Activated CD8-positive, alpha-beta memory T cell treated with anti-CD3 and anti-CD28 coated beads, Interleukin-2, amount 10 ng/mL, durations not matched to agents 7 days and 5 days (primary cell): ENCODE measurements around the gene ADAM12. TPM values are rescaled to one million over a fixed set of nuclear protein-coding genes. Genes with fewer than 3 reads are reported as not detected.

ENCODE experiments used
- ATAC-seq: fragments of 150-1000 bp; cut with Tn5 transposase; one replicate; pipeline ENCODE4 v1.10.0; 2021; ENCODE audit warnings: moderate library complexity
- CTCF ChIA-PET: fragments of 350-600 bp; sonication (Branson Sonifier 250); formaldehyde crosslinking; loops from one replicate; lab custom pipeline; 2021; ENCODE audit warnings: antibody characterized with exemption; lab: Charles Lee
- DNase-seq: peaks from one replicate; pipeline ENCODE4 v3.0.0-alpha.2; 2020
- H3K27ac Mint-ChIP-seq: one replicate; pipeline ENCODE4 v1.8.0; 2021; ENCODE audit warnings: mild to moderate bottlenecking, mixed read lengths
- H3K27me3 Mint-ChIP-seq: one replicate; pipeline ENCODE4 v1.8.0; 2021; ENCODE audit warnings: mixed read lengths
- H3K36me3 Mint-ChIP-seq: one replicate; pipeline ENCODE4 v1.8.0; 2021; ENCODE audit warnings: mild to moderate bottlenecking, mixed read lengths
- H3K4me1 Mint-ChIP-seq: one replicate; pipeline ENCODE4 v1.8.0; 2021; ENCODE audit warnings: mixed read lengths
- H3K4me3 Mint-ChIP-seq: one replicate; pipeline ENCODE4 v1.8.0; 2021; ENCODE audit warnings: mild to moderate bottlenecking, moderate library complexity, mixed read lengths
- H3K9me3 Mint-ChIP-seq: one replicate; pipeline ENCODE4 v1.8.0; 2022; ENCODE audit warnings: low read depth, mixed read lengths
- total RNA-seq, 2 experiments: library from RNA; stranded (reverse); gene quantifications; one replicate each; pipeline ENCODE4 v1.2.3, GENCODE V29; 2021

The ADAM12 gene
- total RNA-seq, 2 experiments from 2014 or later: 0.67 TPM; not detected in 1

DNA sequence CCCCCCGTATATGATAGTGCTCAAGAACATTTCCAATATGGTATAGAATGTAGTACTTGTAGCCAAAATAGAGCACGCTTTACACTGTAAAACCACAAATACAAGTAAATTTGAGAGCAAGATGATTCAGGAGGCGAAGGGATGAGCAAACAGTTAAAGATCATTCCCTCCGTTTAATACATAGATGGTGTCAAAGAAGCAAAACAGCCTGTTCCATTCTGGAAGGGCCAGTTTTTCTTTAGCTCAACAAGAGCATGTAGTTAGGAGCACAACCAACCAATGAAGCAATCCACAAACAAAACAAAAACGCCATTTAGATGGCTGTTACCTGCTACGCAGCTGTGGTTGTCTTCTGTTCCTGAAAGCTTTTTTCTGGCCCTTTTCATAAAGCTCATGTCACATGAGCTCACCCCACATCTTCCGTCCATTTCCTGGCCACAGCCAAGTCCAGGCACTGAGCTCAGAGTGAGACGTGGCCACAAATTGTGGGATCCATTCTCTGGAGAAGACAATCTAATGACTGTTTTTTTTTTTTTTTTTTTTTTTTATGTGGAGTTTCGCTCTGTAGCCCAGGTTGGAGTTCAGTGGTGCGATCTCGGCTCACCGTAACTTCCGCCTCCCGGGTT, 306.3 kb downstream of the ADAM12 start:
- no peaks in the 10 kb centered on the region for H3K36me3 Mint-ChIP-seq
- ATAC-seq: no peak
- H3K4me1 Mint-ChIP-seq: no peaks in the 10 kb centered on the region
- peaks cover 2% of the 10 kb centered on the region for H3K9me3 Mint-ChIP-seq
- no peaks in the 10 kb centered on the region for H3K27me3 Mint-ChIP-seq
- no peak for DNase-seq
- no peak overlapping the region for H3K4me3 Mint-ChIP-seq
- CTCF ChIA-PET: no interaction called here
- H3K27ac Mint-ChIP-seq: no peak overlapping the region

DNA sequence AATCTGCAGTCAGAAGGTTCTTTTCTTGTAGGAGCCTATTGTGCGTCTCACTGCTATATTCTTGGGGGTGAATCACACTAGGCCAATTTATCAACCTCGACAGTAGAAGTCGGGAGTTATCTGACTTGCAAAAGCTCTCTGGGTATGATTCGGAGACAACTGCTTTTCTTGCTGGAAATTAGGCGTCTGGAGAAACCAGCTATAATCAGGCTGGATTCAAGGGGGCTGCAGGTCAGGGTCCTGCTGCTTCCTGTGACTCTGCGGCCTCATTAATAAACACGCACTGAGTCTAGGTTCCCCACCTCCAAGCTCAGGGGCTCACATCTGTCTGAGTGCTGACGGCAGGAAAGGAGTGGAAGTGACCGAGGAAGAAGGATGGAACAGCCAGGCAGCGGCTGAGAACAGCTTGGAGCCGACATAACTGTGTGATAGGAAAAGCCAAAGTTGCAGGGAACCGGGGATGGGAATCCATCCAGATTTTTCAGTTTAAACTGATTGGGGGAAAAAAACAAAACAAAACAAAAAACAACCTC, 307.3 kb downstream of the ADAM12 start:
- Mint-ChIP-seq H3K4me3 (no peak overlapping the region), H3K36me3 (no peaks in the 10 kb centered on the region), H3K4me1 (no peaks in the 10 kb centered on the region), H3K27me3 (no peaks in the 10 kb centered on the region), H3K27ac (no peak overlapping the region), H3K9me3 (peaks cover 2% of the 10 kb centered on the region)
- CTCF ChIA-PET: no interaction called here
- ATAC-seq (no peak), DNase-seq (no peak)

DNA sequence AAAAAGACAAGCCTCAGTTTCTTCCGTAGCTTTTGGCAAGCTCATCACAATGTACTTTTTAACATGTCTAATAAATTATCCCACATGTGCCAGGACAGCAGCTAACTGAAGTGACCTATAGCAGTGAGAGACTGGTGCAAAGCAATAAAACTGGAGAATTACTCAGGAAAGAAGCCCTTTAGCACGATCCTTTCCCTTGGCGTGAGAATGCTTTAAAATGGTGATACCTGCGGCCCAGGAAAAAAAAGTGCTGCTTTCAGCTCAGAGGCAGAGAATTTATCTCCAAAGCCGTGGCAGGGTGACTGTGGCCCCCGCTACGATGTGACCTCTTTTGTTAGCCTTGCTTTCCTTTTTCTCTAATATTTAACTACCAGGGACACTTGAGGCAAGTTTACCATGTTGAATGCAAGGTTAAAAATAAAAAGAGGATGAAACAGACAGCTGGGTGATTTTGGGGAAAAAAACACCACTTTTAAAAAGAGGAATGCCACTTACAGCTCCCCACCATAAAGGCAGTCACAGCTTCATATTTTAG, 307.9 kb downstream of the ADAM12 start:
- Mint-ChIP-seq H3K36me3 (no peaks in the 10 kb centered on the region), H3K4me1 (no peaks in the 10 kb centered on the region)

DNA sequence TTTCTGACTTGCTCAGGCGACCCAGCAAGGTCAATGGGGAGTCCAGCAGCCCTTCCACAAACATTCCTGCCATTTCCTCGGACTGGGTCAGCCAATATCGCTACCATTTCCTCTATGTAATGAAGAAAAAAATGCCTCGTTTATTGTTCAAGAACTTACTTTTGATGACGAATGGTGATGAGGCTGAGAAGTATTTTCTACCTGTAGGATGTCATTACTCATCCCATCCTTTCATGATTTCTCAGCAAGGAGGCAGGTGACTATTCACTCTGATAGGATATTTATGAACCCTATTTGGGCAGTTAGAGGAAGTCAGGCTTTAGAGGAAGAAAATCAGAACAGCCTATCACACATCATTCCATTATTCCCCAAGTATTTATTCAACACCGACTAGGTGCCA, 313.3 kb downstream of the ADAM12 start:
- CTCF ChIA-PET: no interaction called here
- H3K27ac Mint-ChIP-seq: no peak overlapping the region

More for the DNA sequence above, 307.9 kb downstream of the ADAM12 start:
- Mint-ChIP-seq H3K4me3 (no peak overlapping the region), H3K27me3 (no peaks in the 10 kb centered on the region), H3K27ac (no peak overlapping the region), H3K9me3 (peaks cover 2% of the 10 kb centered on the region)
- no peak for DNase-seq
- CTCF ChIA-PET: no interaction called here
- no peak for ATAC-seq

DNA sequence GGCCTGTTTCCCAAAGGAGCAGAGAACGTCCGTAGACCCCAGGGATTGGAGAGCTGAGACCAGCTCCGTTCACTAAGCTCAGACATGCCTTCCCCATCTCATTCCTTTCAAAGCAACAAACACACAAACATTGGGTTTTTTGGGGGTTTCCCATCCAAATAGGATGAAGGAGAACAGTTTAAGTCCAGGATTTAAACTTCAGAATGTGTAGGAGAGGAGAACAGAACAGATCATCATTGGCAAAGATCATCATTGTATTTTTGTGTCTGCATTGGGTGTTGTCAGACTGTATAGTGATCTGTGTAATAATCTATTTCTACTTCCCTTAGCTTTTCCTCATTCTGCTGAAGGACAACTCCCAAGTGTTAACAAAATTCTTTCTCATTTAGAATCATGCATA, 314.0 kb downstream of the ADAM12 start:
- no peaks in the 10 kb centered on the region for H3K9me3 Mint-ChIP-seq
- H3K36me3 Mint-ChIP-seq: no peaks in the 10 kb centered on the region
- CTCF ChIA-PET: no interaction called here
- H3K4me3 Mint-ChIP-seq: no peak overlapping the region
- no peaks in the 10 kb centered on the region for H3K27me3 Mint-ChIP-seq
- ATAC-seq: no peak
- H3K27ac Mint-ChIP-seq: no peak overlapping the region
- no peaks in the 10 kb centered on the region for H3K4me1 Mint-ChIP-seq
- DNase-seq: no peak

More for the DNA sequence above, 313.3 kb downstream of the ADAM12 start:
- Mint-ChIP-seq H3K36me3 (no peaks in the 10 kb centered on the region), H3K4me1 (no peaks in the 10 kb centered on the region), H3K27me3 (no peaks in the 10 kb centered on the region), H3K9me3 (no peaks in the 10 kb centered on the region), H3K4me3 (no peak overlapping the region)
- no peak for DNase-seq
- no peak for ATAC-seq

DNA sequence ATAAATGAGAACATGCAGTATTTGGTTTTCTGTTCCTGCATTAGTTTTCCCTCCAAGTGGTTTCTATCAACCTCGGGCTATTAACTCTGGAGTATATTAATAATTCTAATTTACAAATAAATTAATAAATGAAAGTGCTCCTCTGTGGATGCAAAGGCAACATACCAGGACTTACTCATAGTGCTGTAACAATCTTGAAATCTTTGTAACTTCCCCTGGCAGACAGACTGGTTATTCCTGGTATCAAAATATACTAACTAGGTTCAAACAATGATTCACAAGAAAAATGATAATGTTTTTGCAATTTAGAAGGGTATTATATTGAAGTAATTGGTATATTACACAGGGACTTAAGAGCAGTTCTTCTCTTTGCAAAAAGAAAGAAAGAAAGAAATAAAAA, 314.7 kb downstream of the ADAM12 start:
- ATAC-seq (no peak), DNase-seq (no peak)
- Mint-ChIP-seq H3K9me3 (no peaks in the 10 kb centered on the region), H3K36me3 (no peaks in the 10 kb centered on the region), H3K27ac (no peak overlapping the region), H3K27me3 (no peaks in the 10 kb centered on the region), H3K4me1 (no peaks in the 10 kb centered on the region), H3K4me3 (no peak overlapping the region)
- CTCF ChIA-PET: no interaction called here

DNA sequence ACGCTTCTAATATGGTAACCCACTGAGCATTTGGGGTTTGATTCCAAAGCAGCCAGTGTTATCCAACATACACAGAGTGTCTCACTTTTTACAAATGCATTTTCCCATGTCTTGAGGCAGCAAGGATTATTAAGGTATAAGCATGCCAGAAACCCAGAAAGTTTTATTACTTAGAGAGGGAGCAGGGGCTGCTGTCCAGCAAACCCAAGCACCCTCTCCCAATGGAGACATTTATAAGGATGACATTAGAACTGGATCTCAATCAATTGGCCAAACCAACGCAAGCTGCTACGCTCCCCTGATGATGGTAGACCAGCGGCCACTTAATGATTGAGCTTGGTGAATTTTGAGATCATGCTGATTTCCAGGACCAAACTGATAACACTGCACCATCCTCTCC, 315.7 kb downstream of the ADAM12 start:
- no peaks in the 10 kb centered on the region for H3K36me3 Mint-ChIP-seq
- DNase-seq (no peak), ATAC-seq (no peak)
- no peaks in the 10 kb centered on the region for H3K27me3 Mint-ChIP-seq
- CTCF ChIA-PET: no interaction called here
- H3K9me3 Mint-ChIP-seq: no peaks in the 10 kb centered on the region
- no peak overlapping the region for H3K4me3 Mint-ChIP-seq
- H3K4me1 Mint-ChIP-seq: no peaks in the 10 kb centered on the region
- no peak overlapping the region for H3K27ac Mint-ChIP-seq

DNA sequence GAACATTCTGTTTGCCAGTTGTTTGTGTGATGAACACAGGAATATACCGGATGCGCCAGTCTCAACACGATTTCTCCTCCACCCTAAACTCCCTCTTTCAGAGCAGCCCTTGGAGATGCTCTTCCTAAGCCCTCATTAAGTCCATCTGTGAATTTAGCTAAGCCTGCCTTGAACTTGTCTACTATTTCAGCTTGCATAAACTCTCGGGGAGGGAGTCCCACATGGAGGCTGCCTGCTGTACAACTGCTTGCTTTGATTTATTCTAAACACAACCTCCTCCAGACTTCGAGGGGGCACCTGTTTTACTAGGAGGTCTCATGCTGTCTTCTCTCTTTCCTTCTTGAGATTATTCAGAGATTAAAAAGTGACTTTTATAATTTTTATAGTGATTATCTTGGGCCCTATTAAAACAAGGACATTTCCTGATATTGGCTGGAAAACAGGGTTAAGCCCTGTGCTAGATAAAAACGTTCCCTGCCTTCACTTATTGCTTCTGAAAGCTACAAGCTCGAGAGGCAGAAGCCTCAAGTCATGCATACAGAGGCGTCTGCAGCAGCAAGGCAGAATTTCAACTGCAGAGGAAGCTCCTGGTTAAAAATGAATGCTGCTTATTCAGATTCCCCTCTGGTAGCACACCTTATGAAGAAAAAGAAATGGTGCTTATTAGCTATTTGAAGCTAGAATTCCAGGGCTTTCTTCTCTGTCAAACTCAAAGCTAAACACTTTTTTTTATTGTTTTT, 317.6 kb downstream of the ADAM12 start:
- CTCF ChIA-PET: no interaction called here
- DNase-seq (no peak), ATAC-seq (no peak)
- H3K36me3 Mint-ChIP-seq: no peaks in the 10 kb centered on the region
- no peaks in the 10 kb centered on the region for H3K27me3 Mint-ChIP-seq
- H3K9me3 Mint-ChIP-seq: no peaks in the 10 kb centered on the region
- no peaks in the 10 kb centered on the region for H3K4me1 Mint-ChIP-seq
- no peak overlapping the region for H3K27ac Mint-ChIP-seq
- no peak overlapping the region for H3K4me3 Mint-ChIP-seq

DNA sequence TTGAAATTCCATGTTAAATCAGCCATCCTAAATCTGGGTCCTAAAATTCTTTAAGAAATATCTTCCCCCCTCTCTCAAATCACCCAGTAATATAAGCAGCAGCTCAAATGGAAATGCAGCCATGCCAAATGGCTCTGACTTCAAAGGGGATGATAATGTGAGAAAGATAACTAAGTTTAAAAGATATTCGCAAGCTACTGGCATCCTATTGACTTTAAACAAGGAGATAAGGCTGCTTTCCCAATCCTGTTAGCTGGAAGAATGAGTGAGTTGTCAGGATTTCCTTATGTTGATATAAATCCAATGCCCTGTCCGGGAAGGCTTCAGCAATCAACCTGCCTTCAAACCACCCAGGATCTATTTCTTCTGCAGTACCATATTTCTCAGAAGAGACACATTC, 320.0 kb downstream of the ADAM12 start:
- DNase-seq (no peak), ATAC-seq (no peak)

DNA sequence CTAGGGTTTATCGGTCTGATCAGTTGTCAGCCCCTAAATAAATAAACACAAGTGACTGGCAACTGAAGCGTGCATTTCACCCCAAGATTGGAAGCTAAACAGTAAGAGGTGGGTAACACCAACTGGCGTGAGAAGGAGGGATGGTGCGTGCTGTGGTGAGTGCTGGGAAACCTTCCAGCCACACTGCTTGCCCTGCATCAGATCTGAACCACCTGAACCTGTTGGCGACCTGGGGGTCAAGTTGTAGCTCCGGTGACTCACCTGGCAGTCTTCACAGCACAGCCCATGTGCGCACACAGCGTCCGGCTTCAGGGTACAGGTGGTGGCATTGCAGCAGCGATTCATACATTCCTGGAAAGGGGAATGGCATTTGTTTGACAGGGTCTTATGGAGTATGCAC, 321.8 kb downstream of the ADAM12 start:
- no peaks in the 10 kb centered on the region for H3K9me3 Mint-ChIP-seq
- no peaks in the 10 kb centered on the region for H3K36me3 Mint-ChIP-seq
- CTCF ChIA-PET: no interaction called here
- no peak overlapping the region for H3K27ac Mint-ChIP-seq
- H3K27me3 Mint-ChIP-seq: no peaks in the 10 kb centered on the region
- ATAC-seq (no peak), DNase-seq (no peak)
- H3K4me1 Mint-ChIP-seq: no peaks in the 10 kb centered on the region
- H3K4me3 Mint-ChIP-seq: no peak overlapping the region

More for the DNA sequence above, 320.0 kb downstream of the ADAM12 start:
- no peaks in the 10 kb centered on the region for H3K36me3 Mint-ChIP-seq
- H3K27me3 Mint-ChIP-seq: no peaks in the 10 kb centered on the region
- H3K4me3 Mint-ChIP-seq: no peak overlapping the region
- H3K4me1 Mint-ChIP-seq: no peaks in the 10 kb centered on the region
- CTCF ChIA-PET: no interaction called here
- H3K9me3 Mint-ChIP-seq: no peaks in the 10 kb centered on the region
- no peak overlapping the region for H3K27ac Mint-ChIP-seq

DNA sequence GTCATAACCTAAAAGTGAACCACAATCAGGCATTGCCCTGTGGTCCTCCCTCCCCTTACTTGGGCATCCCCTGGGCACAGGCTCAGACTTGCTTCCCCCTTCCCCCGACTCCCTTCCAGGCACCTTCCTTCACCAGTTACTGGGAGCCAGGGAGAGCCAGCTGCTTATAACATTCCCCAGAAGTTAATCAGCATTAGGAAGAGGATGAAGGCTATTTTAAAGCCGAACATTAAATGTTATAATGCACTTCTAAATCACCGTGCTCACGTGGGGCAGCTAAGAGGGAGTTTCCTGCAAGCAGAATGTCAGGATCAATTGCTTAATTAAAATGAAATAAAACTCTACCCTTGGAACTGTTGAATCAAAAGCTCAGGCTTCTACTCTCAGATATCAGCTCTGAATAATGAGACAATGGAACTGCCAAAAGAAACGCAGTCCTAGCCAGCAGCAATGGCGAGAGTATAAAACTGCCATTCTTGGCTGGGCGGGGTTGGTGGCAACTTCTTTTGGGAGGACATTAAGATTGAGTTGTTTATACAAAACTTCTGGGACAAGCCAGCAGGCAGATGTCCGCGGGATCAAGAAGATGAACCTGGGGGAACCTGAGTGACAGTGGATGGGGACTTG, 322.4 kb downstream of the ADAM12 start:
- DNase-seq (no peak), ATAC-seq (no peak)
- H3K4me3 Mint-ChIP-seq: no peak overlapping the region
- H3K36me3 Mint-ChIP-seq: no peaks in the 10 kb centered on the region
- H3K4me1 Mint-ChIP-seq: no peaks in the 10 kb centered on the region
- CTCF ChIA-PET: no interaction called here
- H3K9me3 Mint-ChIP-seq: no peaks in the 10 kb centered on the region
- no peak overlapping the region for H3K27ac Mint-ChIP-seq
- H3K27me3 Mint-ChIP-seq: no peaks in the 10 kb centered on the region

DNA sequence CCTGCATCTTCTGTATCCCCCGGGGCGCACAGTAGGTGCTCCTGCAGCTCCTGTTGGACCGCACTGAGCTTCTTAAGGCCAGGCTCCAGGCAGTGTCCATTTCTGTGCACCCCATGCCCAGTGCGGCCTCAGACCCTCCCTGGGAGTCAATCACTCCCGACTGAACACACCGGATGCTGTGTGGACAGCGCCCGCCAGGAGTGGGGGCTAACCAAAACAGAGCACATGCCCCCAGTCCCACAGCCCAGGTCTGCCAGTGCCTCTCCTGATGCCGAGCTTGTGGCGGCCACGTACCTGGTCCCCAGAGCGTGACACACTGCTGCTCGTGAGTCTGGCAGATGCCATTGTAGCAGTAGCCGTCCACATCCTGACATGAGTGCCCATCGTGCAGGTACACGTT, 323.8 kb downstream of the ADAM12 start:
- no peak overlapping the region for H3K27ac Mint-ChIP-seq
- H3K4me3 Mint-ChIP-seq: no peak overlapping the region
- no peaks in the 10 kb centered on the region for H3K9me3 Mint-ChIP-seq
- no peak for ATAC-seq
- DNase-seq: no peak
- no peaks in the 10 kb centered on the region for H3K36me3 Mint-ChIP-seq
- no peaks in the 10 kb centered on the region for H3K27me3 Mint-ChIP-seq
- CTCF ChIA-PET: no interaction called here
- H3K4me1 Mint-ChIP-seq: no peaks in the 10 kb centered on the region

DNA sequence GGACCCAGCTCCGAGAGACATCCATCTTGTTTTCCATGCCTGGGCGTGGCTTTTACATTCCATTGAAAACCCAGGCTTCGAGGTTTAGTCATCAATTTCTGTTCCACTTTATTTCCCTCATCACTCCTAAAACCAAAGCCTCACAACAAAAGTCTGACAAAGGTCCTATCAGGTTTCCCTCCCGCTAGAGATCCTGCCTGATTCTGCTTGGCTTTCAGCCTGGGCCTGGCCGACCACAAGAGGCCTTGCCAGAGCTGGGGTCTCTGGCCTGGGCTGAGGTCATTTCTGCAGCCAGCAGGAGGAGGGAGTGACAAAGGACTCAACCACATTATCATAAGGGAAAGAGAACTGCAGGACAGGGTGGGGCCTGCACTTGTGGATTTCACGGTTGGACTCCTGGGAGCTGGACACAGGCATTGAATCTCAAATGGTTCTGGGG, 324.9 kb downstream of the ADAM12 start:
- Mint-ChIP-seq H3K4me3 (no peak overlapping the region), H3K36me3 (no peaks in the 10 kb centered on the region), H3K4me1 (no peaks in the 10 kb centered on the region), H3K27me3 (no peaks in the 10 kb centered on the region), H3K27ac (no peak overlapping the region), H3K9me3 (no peaks in the 10 kb centered on the region)
- CTCF ChIA-PET: no interaction called here
- DNase-seq: no peak
- ATAC-seq: no peak
